Right lobe of liver (tissue), 6 donors: ENCODE data around the gene SGCA. TPM values are rescaled to one million over a fixed set of nuclear protein-coding genes. Genes with fewer than 3 reads are reported as not detected.

Source experiments
- ATAC-seq, 4 donors: fragments of 200-7000 bp; cut with Tn5 transposase; one replicate each; pipeline ENCODE4 v1.9.1; 2020; ENCODE audit warnings: mild to moderate bottlenecking in 4 of 4, moderate library complexity in 4 of 4
- DNase-seq, 3 donors: peaks; one replicate each; pipeline ENCODE4 v3.0.0-alpha.2; 2020
- H3K27ac ChIP-seq, 3 donors: fragments of 200-600 bp; one replicate each; pipeline ENCODE4 v1.8.0; 2022
- H3K27me3 ChIP-seq, 2 donors: fragments of 200-600 bp; one replicate each; pipeline ENCODE4 v1.8.0; 2022
- H3K36me3 ChIP-seq, 4 donors: fragments of 200-600 bp; sonication (generic) in 1 of 4; one replicate each; pipeline versions ENCODE4 v1.5.1 to v1.8.0; 2017 to 2022; ENCODE audit warnings: control low read depth in 1 of 4
- H3K4me1 ChIP-seq, 4 donors: fragments of 200-600 bp; sonication (generic) in 1 of 4; one replicate each; pipeline versions ENCODE4 v1.5.1 to v1.8.0; 2017 to 2022; ENCODE audit warnings: control low read depth in 1 of 4
- H3K4me3 ChIP-seq, 3 donors: fragments of 200-600 bp; one replicate each; pipeline ENCODE4 v1.8.0; 2022
- H3K9me3 ChIP-seq, 4 donors: fragments of 200-600 bp; sonication (generic) in 1 of 4; one replicate each; pipeline versions ENCODE4 v1.5.1 to v1.8.0; 2017 to 2022; ENCODE audit warnings: control low read depth in 1 of 4
- CTCF ChIP-seq, 4 donors: fragments of 200-600 bp in 3 of 4; fragments of 450-650 bp in 1 of 4; IDR thresholded peaks; one replicate each; pipeline versions ENCODE4 v1.5.1 to v1.8.0; 2016 to 2022; ENCODE audit warnings: antibody characterized with exemption in 4 of 4, mild to moderate bottlenecking in 2 of 4
- POLR2A ChIP-seq: fragments of 450-650 bp; IDR thresholded peaks from one replicate; pipeline ENCODE4 v1.6.1; 2017; ENCODE audit warnings: antibody characterized with exemption, mild to moderate bottlenecking
- WGBS: methylation state at CpG from one replicate; pipeline ENCODE4 v1.1.6; 2018; ENCODE audit warnings: low coverage, low lambda C conversion rate; ENCODE audit not compliant: insufficient coverage; ENCODE audit errors: missing lambda C conversion rate; 5-methylcytosine and 5-hydroxymethylcytosine counted together
- intact Hi-C, 2 donors: fragments of 100-400 bp; cut with DNase I; formaldehyde crosslinking; loops; one replicate each; pipeline versions ENCODE4 v1.11.2 to v1.14.1; 2022
- total RNA-seq, 6 experiments: library from RNA; depleted of rRNA in 2 of 6; stranded (reverse); fragments of >200 nt in 2 of 6; fragmentation: NEBNext Ultra II Directional in 3 of 6; extraction: Animal tissue kit (Norgen Biotek cat#: 25700) in 3 of 6; gene quantifications; one replicate each; pipeline versions ENCODE4 v1.1.0 to v1.2.4, GENCODE V29; 2016 to 2023
- donor health status: DM: no; HTN: yes; CAD: no.
- donor health status: DM: no; HTN: no; CAD: no.
- donor health status: DM: no; HTN: no; CAD: no.
- donor health status: DM: no; HTN: yes; CAD: no.
- donor health status: DM: no; HTN: yes; CAD: no.

Gene SGCA
- total RNA-seq, 6 experiments from 2014 or later: 0.48 to 2.8 (median 1.6) TPM

GRCh38 chr17:50153650-50154575 lies 11.9 kb upstream of the SGCA start:
- H3K9me3 ChIP-seq: no peaks in the 10 kb centered on the region
- H3K4me3 ChIP-seq: no peak overlapping the region
- H3K27me3 ChIP-seq: no peaks in the 10 kb centered on the region
- intact Hi-C loops: no loop called here
- WGBS: 35% methylated on average over 9 of the region's 16 CpGs
- TF ChIP-seq POLR2A (no peak), CTCF (IDR thresholded peaks at IDR 0.05) (no peak)
- ATAC-seq (peak in 3 of 4 donors; percentile 1 to 25 (median 2)), DNase-seq (peak in 1 of 3 donors; percentile 62)
- peaks cover 0 to 11% (median 4%) of the 10 kb centered on the region in 4 donors for H3K4me1 ChIP-seq
- H3K27ac ChIP-seq: peak overlapping the region in 1 of 3 donors; percentile 29
- no peaks in the 10 kb centered on the region for H3K36me3 ChIP-seq

GRCh38 chr17:50154604-50155003 lies 11.2 kb upstream of the SGCA start:
- intact Hi-C loops: no loop called here
- no peak for ATAC-seq
- peak in 1 of 3 donors; percentile 4 for DNase-seq
- no peaks in the 10 kb centered on the region for H3K36me3 ChIP-seq
- H3K4me1 ChIP-seq: peaks cover 0 to 10% (median 4%) of the 10 kb centered on the region in 4 donors
- H3K9me3 ChIP-seq: no peaks in the 10 kb centered on the region
- TF ChIP-seq CTCF (IDR thresholded peaks at IDR 0.05) (no peak), POLR2A (no peak)
- H3K27me3 ChIP-seq: no peaks in the 10 kb centered on the region
- H3K4me3 ChIP-seq: no peak overlapping the region
- 17% methylated on average over 1 of the region's 1 CpG for WGBS
- H3K27ac ChIP-seq: peak overlapping the region in 1 of 3 donors; percentile 29

- H3K27ac ChIP-seq: peak overlapping the region in 2 of 3 donors; percentile 29 to 38
- no peak for TF ChIP-seq CTCF (IDR thresholded peaks at IDR 0.05)
- TF ChIP-seq POLR2A: no peak
- 51% methylated on average over 5 of the region's 8 CpGs for WGBS
- H3K27me3 ChIP-seq: no peaks in the 10 kb centered on the region
- no peak for DNase-seq
- no peaks in the 10 kb centered on the region for H3K9me3 ChIP-seq
- intact Hi-C loops: no loop called here
- no peaks in the 10 kb centered on the region for H3K36me3 ChIP-seq
- ATAC-seq: no peak
- no peak overlapping the region for H3K4me3 ChIP-seq
- H3K4me1 ChIP-seq: peaks cover 0 to 10% (median 4%) of the 10 kb centered on the region in 4 donors
These were observed 10.5 kb upstream of the SGCA start for GRCh38 chr17:50155115-50155819.

GRCh38 chr17:50157891-50158290 lies 7.9 kb upstream of the SGCA start:
- Histone ChIP-seq H3K9me3 (no peaks in the 10 kb centered on the region), H3K4me1 (peaks cover 0 to 11% (median 2%) of the 10 kb centered on the region in 4 donors), H3K27ac (no peak overlapping the region), H3K36me3 (no peaks in the 10 kb centered on the region), H3K4me3 (no peak overlapping the region), H3K27me3 (no peaks in the 10 kb centered on the region)
- 22% methylated on average over 4 of the region's 4 CpGs for WGBS
- DNase-seq (no peak), ATAC-seq (no peak)
- no peak for TF ChIP-seq CTCF (IDR thresholded peaks at IDR 0.05)
- TF ChIP-seq POLR2A: no peak
- intact Hi-C loops: no loop called here
